Neural cell (in vitro differentiated cells): ENCODE data around the gene TECPR1. TPM values are rescaled to one million over a fixed set of nuclear protein-coding genes. Genes with fewer than 3 reads are reported as not detected.

Experiments
- H2AFZ ChIP-seq: fragments of 200-600, 300-800 bp; sonication (generic), shearing (Covaris generic); 2 replicates; pipeline ENCODE4 v1.6.0; 2014; ENCODE audit warnings: low read depth, mild to moderate bottlenecking, antibody characterized with exemption, low read length, moderate library complexity
- H3F3A ChIP-seq: fragments of 200-600 bp; shearing (Covaris generic); 2 replicates; pipeline ENCODE4 v1.6.1; 2016; ENCODE audit warnings: mild to moderate bottlenecking, moderate library complexity, mixed read lengths, antibody characterized with exemption, low read length; ENCODE audit not compliant: insufficient read depth, poor library complexity, severe bottlenecking
- H3K27ac ChIP-seq: fragments of 200-600, 300-800 bp; sonication (generic), shearing (Covaris generic); 2 replicates; pipeline ENCODE4 v1.5.1; 2014; ENCODE audit warnings: mild to moderate bottlenecking, low read length, moderate library complexity
- H3K27me3 ChIP-seq: fragments of 300-800, 200-600 bp; sonication (generic), shearing (Covaris generic); 2 replicates; pipeline ENCODE4 v1.6.0; 2014; ENCODE audit warnings: mild to moderate bottlenecking, low read depth, low read length, moderate library complexity; ENCODE audit not compliant: insufficient read depth
- H3K36me3 ChIP-seq: fragments of 300-800, 200-600 bp; sonication (generic), shearing (Covaris generic); 2 replicates; pipeline ENCODE4 v1.5.1; 2014; ENCODE audit warnings: mild to moderate bottlenecking, antibody characterized with exemption, low read length, moderate library complexity; ENCODE audit not compliant: insufficient read depth
- H3K4me2 ChIP-seq: fragments of 300-800, 200-600 bp; sonication (generic), shearing (Covaris generic); 2 replicates; pipeline ENCODE4 v1.6.0; 2014; ENCODE audit warnings: mild to moderate bottlenecking, low read length
- H3K4me3 ChIP-seq: fragments of 300-800, 200-600 bp; sonication (generic), shearing (Covaris generic); 2 replicates; pipeline ENCODE4 v1.5.1; 2014; ENCODE audit warnings: mild to moderate bottlenecking, low read length, moderate library complexity
- H3K79me2 ChIP-seq: fragments of 200-600 bp; shearing (Covaris generic); replicated peaks from 2 replicates; pipeline ENCODE4 v1.6.0; 2014; ENCODE audit warnings: mild to moderate bottlenecking, low read length, moderate library complexity; ENCODE audit not compliant: insufficient read depth
- H3K9ac ChIP-seq: fragments of 300-800, 200-600 bp; sonication (generic), shearing (Covaris generic); 2 replicates; pipeline ENCODE4 v1.6.1; 2016; ENCODE audit warnings: mild to moderate bottlenecking, low read length, mixed read lengths
- H3K9me2 ChIP-seq: fragments of 200-600 bp; shearing (Covaris generic); 2 replicates; pipeline ENCODE4 v1.6.1; 2016; ENCODE audit warnings: mild to moderate bottlenecking, low read length, mixed read lengths; ENCODE audit not compliant: insufficient read depth
- H3K9me3 ChIP-seq: fragments of 200-600, 300-800 bp; sonication (generic), shearing (Covaris generic); 2 replicates; pipeline ENCODE4 v1.6.1; 2016; ENCODE audit warnings: mild to moderate bottlenecking, mixed run types, low read length, moderate library complexity, mixed read lengths
- H4K20me1 ChIP-seq: fragments of 200-600 bp; shearing (Covaris generic); 2 replicates; pipeline ENCODE4 v1.6.1; 2016; ENCODE audit warnings: mild to moderate bottlenecking, mixed run types; ENCODE audit not compliant: insufficient read depth
- CTCF ChIP-seq: fragments of 450-650 bp; IDR thresholded peaks from 2 replicates; pipeline ENCODE4 v1.5.1; 2014; ENCODE audit warnings: antibody characterized with exemption, mild to moderate bottlenecking, moderate library complexity; ENCODE audit not compliant: poor library complexity, severe bottlenecking
- EP300 ChIP-seq: fragments of 450-650 bp; conservative IDR thresholded peaks from 2 replicates; pipeline ENCODE4 v1.6.1; 2014; ENCODE audit warnings: antibody characterized with exemption, mild to moderate bottlenecking, moderate library complexity; ENCODE audit not compliant: poor library complexity, severe bottlenecking
- EZH2 ChIP-seq: fragments of 200-600, 300-800 bp; shearing (Covaris generic), sonication (generic); IDR thresholded peaks from 2 replicates; pipeline ENCODE4 v1.6.1; 2014; ENCODE audit warnings: antibody characterized with exemption, low read length, borderline replicate concordance, mild to moderate bottlenecking; ENCODE audit not compliant: insufficient read depth, poor library complexity, severe bottlenecking
- MXI1 ChIP-seq: fragments of 450-650 bp; conservative IDR thresholded peaks from 2 replicates; pipeline ENCODE4 v1.6.1; 2014; ENCODE audit warnings: antibody characterized with exemption, mild to moderate bottlenecking; ENCODE audit not compliant: poor library complexity, severe bottlenecking
- POLR2AphosphoS5 ChIP-seq: IDR thresholded peaks from 2 replicates; pipeline ENCODE4 v1.6.1; 2012
- RAD21 ChIP-seq: fragments of 450-650 bp; conservative IDR thresholded peaks from 2 replicates; pipeline ENCODE4 v1.6.1; 2014; ENCODE audit warnings: antibody characterized with exemption, mild to moderate bottlenecking, moderate library complexity
- REST ChIP-seq: IDR thresholded peaks from 2 replicates; pipeline ENCODE4 v1.6.1; 2012; ENCODE audit warnings: borderline replicate concordance
- SMC3 ChIP-seq: fragments of 450-650 bp; conservative IDR thresholded peaks from 2 replicates; pipeline ENCODE4 v1.6.1; 2014; ENCODE audit warnings: antibody characterized with exemption, mild to moderate bottlenecking, moderate library complexity; ENCODE audit not compliant: poor library complexity
- TAF1 ChIP-seq: IDR thresholded peaks from 2 replicates; pipeline ENCODE4 v1.6.1; 2012; ENCODE audit warnings: low read depth
- polyA plus RNA-seq: library from polyadenylated mRNA; depleted of rRNA; stranded (reverse); fragments of >200 nt; gene quantifications from 2 replicates; pipeline ENCODE4 v1.2.3, GENCODE V29; 2014

The TECPR1 gene
- polyA plus RNA-seq, 1 donor from 2014 or later, result 46.6 TPM

GRCh38 chr7:98186452-98187137, 65.4 kb downstream of the TECPR1 start:
- no peak overlapping the region for H3K4me2 ChIP-seq
- no peak overlapping the region for H3K9ac ChIP-seq

GRCh38 chr7:98185101-98185500, 66.9 kb downstream of the TECPR1 start:
- H3K9ac ChIP-seq, result no peak overlapping the region
- H3K36me3 ChIP-seq, result no peaks in the 10 kb centered on the region
- H3K4me3 ChIP-seq, result no peak overlapping the region
- no peak overlapping the region for H3K27ac ChIP-seq
- no peaks in the 10 kb centered on the region for H3K79me2 ChIP-seq
- no peaks in the 10 kb centered on the region for H4K20me1 ChIP-seq
- no peaks in the 10 kb centered on the region for H3K9me3 ChIP-seq
- H3F3A ChIP-seq, result no peaks in the 10 kb centered on the region
- no peaks in the 10 kb centered on the region for H3K9me2 ChIP-seq
- TF ChIP-seq REST, result no peak
- no peak for TF ChIP-seq RAD21
- TF ChIP-seq SMC3, result no peak
- no peak for TF ChIP-seq EP300
- TF ChIP-seq TAF1, result no peak
- TF ChIP-seq POLR2AphosphoS5, result no peak
- no peak for TF ChIP-seq EZH2
- H3K27me3 ChIP-seq, result no peaks in the 10 kb centered on the region
- no peak overlapping the region for H3K4me2 ChIP-seq
- H2AFZ ChIP-seq, result no peak overlapping the region

More at GRCh38 chr7:98186452-98187137, 65.4 kb downstream of the TECPR1 start:
- H3K36me3 ChIP-seq, result no peaks in the 10 kb centered on the region
- H3K9me3 ChIP-seq, result no peaks in the 10 kb centered on the region
- no peak overlapping the region for H2AFZ ChIP-seq
- H3K27me3 ChIP-seq, result no peaks in the 10 kb centered on the region
- H4K20me1 ChIP-seq, result no peaks in the 10 kb centered on the region
- H3K79me2 ChIP-seq, result no peaks in the 10 kb centered on the region
- H3K9me2 ChIP-seq, result no peaks in the 10 kb centered on the region
- TF ChIP-seq CTCF (no peak), MXI1 (no peak), EP300 (no peak), EZH2 (no peak), POLR2AphosphoS5 (no peak), RAD21 (no peak), REST (no peak), TAF1 (no peak), SMC3 (no peak)
- no peak overlapping the region for H3K4me3 ChIP-seq
- H3K27ac ChIP-seq, result no peak overlapping the region
- no peaks in the 10 kb centered on the region for H3F3A ChIP-seq
